HCT116 (cell line): Measurements from ENCODE around the gene TIAM1. TPM values are rescaled to one million over a fixed set of nuclear protein-coding genes. Genes with fewer than 3 reads are reported as not detected.

Experiments used
- ATAC-seq: fragments of 200-7000 bp; cut with Tn5 transposase; 2 replicates; pipeline ENCODE4 v1.9.1; 2020; ENCODE audit warnings: mild to moderate bottlenecking, moderate library complexity
- BruUV-seq: library from RNA; stranded (reverse); fragments of 400-500 nt; replicated peaks from 2 replicates; lab custom pipeline; 2021; lab: Mats Ljungman, UMichigan
- CTCF ChIA-PET: fragments of 300-600 bp; sonication (Branson Sonifier 250); formaldehyde crosslinking; loops from one replicate; lab custom pipeline; 2021; ENCODE audit warnings: antibody characterized with exemption; lab: Charles Lee
- POLR2A ChIA-PET: fragments of 300-600, 350-600 bp; sonication (Branson Sonifier 250); formaldehyde crosslinking; loops from one replicate; lab custom pipeline; 2021; ENCODE audit warnings: antibody characterized with exemption; lab: Charles Lee
- RAD21 ChIA-PET, 2 experiments: fragments of 300-600 bp; sonication (Branson Sonifier 250); formaldehyde crosslinking; loops; one replicate each; lab custom pipeline; 2023; ENCODE audit warnings: low total read pairs in 2 of 2; ENCODE audit not compliant: uncharacterized antibody in 2 of 2, unreplicated experiment in 2 of 2, low non-redundant PET in 1 of 2; lab: Charles Lee
- DNase-seq: peaks from one replicate; pipeline ENCODE4 v3.0.0-alpha.2; 2010; ENCODE audit warnings: low read depth, low spot score
- H2AFZ ChIP-seq: fragments of 200-600 bp; shearing (Covaris generic), sonication (generic); 2 replicates; pipeline ENCODE4 v1.6.1; 2017; ENCODE audit warnings: low read depth, mixed run types, mixed read lengths, antibody characterized with exemption, low read length; ENCODE audit not compliant: poor library complexity, severe bottlenecking
- H3K27ac ChIP-seq: 2 replicates; pipeline ENCODE4 v1.5.1; 2012; ENCODE audit warnings: low read depth, low read length
- H3K27me3 ChIP-seq: fragments of 200-600 bp; sonication (generic); 2 replicates; pipeline ENCODE4 v1.6.1; 2016; ENCODE audit warnings: mixed run types, low read length, mixed read lengths; ENCODE audit not compliant: insufficient read depth
- H3K36me3 ChIP-seq, 2 experiments: fragments of 200-500 bp in 1 of 2; fragments of 200-600 bp in 1 of 2; sonication (Bioruptor generic) in 1 of 2; sonication (generic) in 1 of 2; 2 replicates each; pipeline versions ENCODE4 v1.5.1 to v1.6.1; 2014 to 2016; ENCODE audit warnings: low read length in 2 of 2, inconsistent platforms in 1 of 2, mixed read lengths in 1 of 2, mixed run types in 1 of 2; ENCODE audit not compliant: insufficient read depth in 2 of 2, control insufficient read depth in 1 of 2
- H3K4me1 ChIP-seq, 2 experiments: fragments of 200-600 bp in 1 of 2; sonication (generic) in 1 of 2; 2 replicates each; pipeline versions ENCODE4 v1.5.1 to v1.6.1; 2012 to 2017; ENCODE audit warnings: low read length in 2 of 2, inconsistent platforms in 1 of 2, mild to moderate bottlenecking in 1 of 2, mixed read lengths in 1 of 2, mixed run types in 1 of 2, moderate library complexity in 1 of 2; ENCODE audit not compliant: insufficient read depth in 2 of 2, control insufficient read depth in 1 of 2
- H3K4me2 ChIP-seq: fragments of 200-600 bp; sonication (generic); 2 replicates; pipeline ENCODE4 v1.6.1; 2017; ENCODE audit warnings: mixed run types, low read length, mixed read lengths
- H3K4me3 ChIP-seq, 2 experiments: fragments of 200-600 bp in 1 of 2; sonication (generic) in 1 of 2; replicated peaks in 1 of 2; 2 replicates each; pipeline ENCODE4 v1.5.1; 2011 to 2016; ENCODE audit warnings: low read length in 2 of 2, control low read depth in 1 of 2, low read depth in 1 of 2, mild to moderate bottlenecking in 1 of 2, mixed read lengths in 1 of 2, mixed run types in 1 of 2
- H3K79me2 ChIP-seq: fragments of 200-600 bp; sonication (generic); 2 replicates; pipeline ENCODE4 v1.6.1; 2017; ENCODE audit warnings: mild to moderate bottlenecking, mixed run types, low read length, moderate library complexity, mixed read lengths; ENCODE audit not compliant: insufficient read depth
- H3K9ac ChIP-seq: fragments of 200-600 bp; sonication (generic); 2 replicates; pipeline ENCODE4 v1.6.1; 2016; ENCODE audit warnings: low read length, mixed read lengths
- H3K9me2 ChIP-seq: fragments of 200-600 bp; sonication (generic), shearing (Covaris generic); 2 replicates; pipeline ENCODE4 v1.6.1; 2017; ENCODE audit warnings: mixed run types, mild to moderate bottlenecking, moderate library complexity; ENCODE audit not compliant: insufficient read depth
- H3K9me3 ChIP-seq, 2 experiments: fragments of 200-500 bp in 1 of 2; fragments of 200-600 bp in 1 of 2; sonication (Bioruptor generic) in 1 of 2; sonication (generic) in 1 of 2; 2 replicates each; pipeline ENCODE4 v1.6.1; 2014 to 2017; ENCODE audit warnings: low read length in 2 of 2, mixed read lengths in 2 of 2, inconsistent platforms in 1 of 2, low read depth in 1 of 2, mild to moderate bottlenecking in 1 of 2, mixed run types in 1 of 2, moderate library complexity in 1 of 2; ENCODE audit not compliant: control insufficient read depth in 1 of 2, insufficient read depth in 1 of 2
- H4K20me1 ChIP-seq: fragments of 200-600 bp; sonication (generic), shearing (Covaris generic); 2 replicates; pipeline ENCODE4 v1.6.1; 2017; ENCODE audit warnings: mixed run types, mild to moderate bottlenecking, moderate library complexity; ENCODE audit not compliant: insufficient read depth
- CBX3 ChIP-seq: IDR thresholded peaks from 2 replicates; pipeline ENCODE4 v1.6.1; 2012; ENCODE audit warnings: low read depth
- CEBPB ChIP-seq: IDR thresholded peaks from 2 replicates; pipeline ENCODE4 v1.6.1; 2012; ENCODE audit warnings: low read depth
- EGR1 ChIP-seq: IDR thresholded peaks from 2 replicates; pipeline ENCODE4 v1.6.1; 2012; ENCODE audit warnings: low read depth
- EZH2 ChIP-seq: fragments of 200-600 bp; sonication (generic); IDR thresholded peaks from 2 replicates; pipeline ENCODE4 v1.6.1; 2017; ENCODE audit warnings: antibody characterized with exemption, mixed run types
- EZH2phosphoT487 ChIP-seq: fragments of 200-600 bp; IDR thresholded peaks from 2 replicates; pipeline ENCODE4 v1.6.1; 2018; ENCODE audit warnings: antibody characterized with exemption, borderline replicate concordance
- JUND ChIP-seq: IDR thresholded peaks from 2 replicates; pipeline ENCODE4 v1.6.1; 2012
- REST ChIP-seq: IDR thresholded peaks from 2 replicates; pipeline ENCODE4 v1.6.1; 2012; ENCODE audit warnings: low read depth
- SIN3A ChIP-seq: IDR thresholded peaks from 2 replicates; pipeline ENCODE4 v1.6.1; 2012; ENCODE audit warnings: low read depth
- SP1 ChIP-seq: IDR thresholded peaks from 2 replicates; pipeline ENCODE4 v1.6.1; 2012; ENCODE audit warnings: low read depth
- intact Hi-C: fragments of 100-400 bp; cut with micrococcal nuclease; formaldehyde crosslinking; loops from 2 replicates; pipeline ENCODE4 v1.10.0; 2022
- total RNA-seq: library from RNA; stranded (reverse); gene quantifications from one replicate; pipeline ENCODE4 v1.2.1, GENCODE V29; 2021; ENCODE audit not compliant: unreplicated experiment
- TF ChIP-seq, protein P1 (sequence below): IDR thresholded peaks from 2 replicates; pipeline ENCODE4 v1.6.1; 2012
- TF ChIP-seq, protein P2 (sequence below): IDR thresholded peaks from 2 replicates; pipeline ENCODE4 v1.6.1; 2011; ENCODE audit warnings: mild to moderate bottlenecking, low read length, moderate library complexity; ENCODE audit not compliant: insufficient replicate concordance; ENCODE audit errors: extremely low read depth

TIAM1 gene
- total RNA-seq, 1 experiment from 2014 or later = 47.8 TPM

GRCh38 chr21:31354122-31354521, 10.1 kb upstream of the TIAM1 start:
- peak overlapping the region in 1 of 2 experiments; percentile 33; a peak in 2 of 4 replicates for H3K4me3 ChIP-seq
- POLR2A ChIA-PET = interaction anchor here (0.9 to 2.2 kb wide), 6 partner anchors 9 to 201 kb away, joined by 3 to 20 read pairs (median 7); no protein-coding TSS in a partner anchor
- H3K9ac ChIP-seq = peak overlapping the region; percentile 60
- H3K4me1 ChIP-seq = peaks cover 75 to 83% of the 10 kb centered on the region in 2 experiments
- peak; percentile 70 for DNase-seq
- no peak overlapping the region for H2AFZ ChIP-seq
- no peaks in the 10 kb centered on the region for H4K20me1 ChIP-seq
- H3K4me2 ChIP-seq = peak overlapping the region; percentile 76
- peaks cover 5 to 6% of the 10 kb centered on the region in 2 experiments; a peak in 1 of 4 replicates for H3K9me3 ChIP-seq
- CTCF ChIA-PET = interaction anchor here (0.6 to 1.5 kb wide), 5 partner anchors 12 to 227 kb away, joined by 3 to 4 read pairs (median 4); no protein-coding TSS in a partner anchor
- TF ChIP-seq SP1 (no peak), EZH2phosphoT487 (no peak), CEBPB (no peak), CBX3 (no peak), JUND (no peak), EGR1 (no peak), SIN3A (no peak), REST (no peak), EZH2 (no peak)
- TF ChIP-seq, protein P1, sequence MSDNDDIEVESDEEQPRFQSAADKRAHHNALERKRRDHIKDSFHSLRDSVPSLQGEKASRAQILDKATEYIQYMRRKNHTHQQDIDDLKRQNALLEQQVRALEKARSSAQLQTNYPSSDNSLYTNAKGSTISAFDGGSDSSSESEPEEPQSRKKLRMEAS = no peak
- TF ChIP-seq, protein P2, sequence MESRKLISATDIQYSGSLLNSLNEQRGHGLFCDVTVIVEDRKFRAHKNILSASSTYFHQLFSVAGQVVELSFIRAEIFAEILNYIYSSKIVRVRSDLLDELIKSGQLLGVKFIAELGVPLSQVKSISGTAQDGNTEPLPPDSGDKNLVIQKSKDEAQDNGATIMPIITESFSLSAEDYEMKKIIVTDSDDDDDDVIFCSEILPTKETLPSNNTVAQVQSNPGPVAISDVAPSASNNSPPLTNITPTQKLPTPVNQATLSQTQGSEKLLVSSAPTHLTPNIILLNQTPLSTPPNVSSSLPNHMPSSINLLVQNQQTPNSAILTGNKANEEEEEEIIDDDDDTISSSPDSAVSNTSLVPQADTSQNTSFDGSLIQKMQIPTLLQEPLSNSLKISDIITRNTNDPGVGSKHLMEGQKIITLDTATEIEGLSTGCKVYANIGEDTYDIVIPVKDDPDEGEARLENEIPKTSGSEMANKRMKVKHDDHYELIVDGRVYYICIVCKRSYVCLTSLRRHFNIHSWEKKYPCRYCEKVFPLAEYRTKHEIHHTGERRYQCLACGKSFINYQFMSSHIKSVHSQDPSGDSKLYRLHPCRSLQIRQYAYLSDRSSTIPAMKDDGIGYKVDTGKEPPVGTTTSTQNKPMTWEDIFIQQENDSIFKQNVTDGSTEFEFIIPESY = no peak
- TSS peak; percentile 95 for BruUV-seq
- no peaks in the 10 kb centered on the region for H3K27me3 ChIP-seq
- RAD21 ChIA-PET = no interaction called here
- intact Hi-C loops = loop anchor here (1.0 to 5.0 kb wide), 3 partner anchors 12 to 205 kb away; no protein-coding TSS in a partner anchor
- no peaks in the 10 kb centered on the region for H3K36me3 ChIP-seq
- ATAC-seq = peak; percentile 26
- H3K79me2 ChIP-seq = peaks cover 5% of the 10 kb centered on the region; the same call in 1 of the 2 replicates
- peak overlapping the region; percentile 100 for H3K27ac ChIP-seq
- no peaks in the 10 kb centered on the region for H3K9me2 ChIP-seq
